Natural killer cell (primary cell): ENCODE data around the gene MAD1L1. TPM values are rescaled to one million over a fixed set of nuclear protein-coding genes. Genes with fewer than 3 reads are reported as not detected.

Experiments
- ATAC-seq, 3 donors: fragments of 150-1000 bp in 2 of 3; fragments of 200-7000 bp in 1 of 3; cut with Tn5 transposase; 1 replicate in 1 of 3; 2 replicates in 2 of 3; pipeline ENCODE4 v1.10.0; 2021; ENCODE audit warnings: mild to moderate bottlenecking in 2 of 3, moderate library complexity in 2 of 3
- DNase-seq, 2 donors: peaks; one replicate each; pipeline versions ENCODE4 v3.0.0 to v3.0.0-alpha.2; 2013 to 2021; ENCODE audit warnings: mixed read lengths in 1 of 2
- H3K27ac ChIP-seq: one replicate; pipeline ENCODE4 v1.5.1; 2013; ENCODE audit warnings: mild to moderate bottlenecking, low read length
- H3K27me3 ChIP-seq: one replicate; pipeline ENCODE4 v1.6.1; 2013; ENCODE audit warnings: low read length; ENCODE audit not compliant: control insufficient read depth, insufficient read depth
- H3K36me3 ChIP-seq: one replicate; pipeline ENCODE4 v1.6.1; 2013; ENCODE audit warnings: low read length; ENCODE audit not compliant: control insufficient read depth, insufficient read depth
- H3K4me1 ChIP-seq: one replicate; pipeline ENCODE4 v1.6.1; 2013; ENCODE audit warnings: low read length; ENCODE audit not compliant: control insufficient read depth, insufficient read depth
- H3K4me3 ChIP-seq: one replicate; pipeline ENCODE4 v1.5.1; 2013; ENCODE audit warnings: low read length
- H3K9me3 ChIP-seq: one replicate; pipeline ENCODE4 v1.6.1; 2013; ENCODE audit warnings: low read length; ENCODE audit not compliant: control insufficient read depth, insufficient read depth
- H3K27ac Mint-ChIP-seq, 2 donors: one replicate each; pipeline ENCODE4 v1.8.0; 2022; ENCODE audit warnings: mild to moderate bottlenecking in 2 of 2, mixed read lengths in 2 of 2, moderate library complexity in 1 of 2
- H3K27me3 Mint-ChIP-seq, 2 donors: one replicate each; pipeline ENCODE4 v1.8.0; 2022; ENCODE audit warnings: low read depth in 2 of 2, mixed read lengths in 2 of 2
- H3K36me3 Mint-ChIP-seq: one replicate; pipeline ENCODE4 v1.8.0; 2022; ENCODE audit warnings: mixed read lengths
- H3K4me1 Mint-ChIP-seq, 2 donors: one replicate each; pipeline ENCODE4 v1.8.0; 2022; ENCODE audit warnings: mixed read lengths in 2 of 2
- H3K4me3 Mint-ChIP-seq: one replicate; pipeline ENCODE4 v1.8.0; 2022; ENCODE audit warnings: mild to moderate bottlenecking, moderate library complexity, mixed read lengths
- H3K9me3 Mint-ChIP-seq, 2 donors: one replicate each; pipeline ENCODE4 v1.8.0; 2022; ENCODE audit warnings: mixed read lengths in 2 of 2
- CTCF ChIP-seq: fragments of 200-600 bp; IDR thresholded peaks from one replicate; pipeline ENCODE4 v1.8.0; 2022; ENCODE audit warnings: antibody characterized with exemption
- WGBS: methylation state at CpG from one replicate; pipeline ENCODE4 v1.1.7; 2013; ENCODE audit warnings: missing lambda C conversion rate; ENCODE audit not compliant: insufficient coverage; 5-methylcytosine and 5-hydroxymethylcytosine counted together
- intact Hi-C: fragments of 100-400 bp; cut with micrococcal nuclease; formaldehyde crosslinking; loops from one replicate; pipeline ENCODE4 v1.14.2; 2022
- total RNA-seq, 4 donors: library from RNA; stranded (reverse); fragments of 120-200 nt in 1 of 4; gene quantifications; one replicate each; pipeline versions ENCODE4 v1.2.3 to v1.2.4, GENCODE V29; 2013 to 2022

MAD1L1 gene
- total RNA-seq, 3 donors from 2014 or later (not counting 1 experiment from before 2014, with no cell fraction given), result 53.6 to 81.2 (median 77.4) TPM

GRCh38 chr7:1906087-1906830, 326.5 kb downstream of the MAD1L1 start:
- TF ChIP-seq CTCF, result no peak
- DNase-seq, result no peak
- Histone ChIP-seq H3K36me3 (no peaks in the 10 kb centered on the region), H3K27me3 (no peaks in the 10 kb centered on the region), H3K9me3 (no peaks in the 10 kb centered on the region), H3K4me1 (no peaks in the 10 kb centered on the region), H3K4me3 (no peak overlapping the region), H3K27ac (no peak overlapping the region)
- H3K9me3 Mint-ChIP-seq, result no peaks in the 10 kb centered on the region
- WGBS, result 96% methylated on average over 25 of the region's 25 CpGs
- H3K27ac Mint-ChIP-seq, result no peak overlapping the region
- peaks cover 4 to 17% of the 10 kb centered on the region in 2 donors for H3K4me1 Mint-ChIP-seq
- intact Hi-C loops, result no loop called here
- ATAC-seq, result peak in 1 of 3 donors; percentile 12
- H3K27me3 Mint-ChIP-seq, result no peaks in the 10 kb centered on the region
- H3K36me3 Mint-ChIP-seq, result no peaks in the 10 kb centered on the region
- H3K4me3 Mint-ChIP-seq, result no peak overlapping the region

- peaks cover 7% of the 10 kb centered on the region for H3K4me1 ChIP-seq
- Mint-ChIP-seq H3K4me1 (peaks cover 13 to 27% of the 10 kb centered on the region in 2 donors), H3K36me3 (no peaks in the 10 kb centered on the region), H3K27ac (no peak overlapping the region), H3K9me3 (no peaks in the 10 kb centered on the region), H3K4me3 (no peak overlapping the region), H3K27me3 (no peaks in the 10 kb centered on the region)
- intact Hi-C loops, result no loop called here
- ATAC-seq, result no peak
- 93% methylated on average over 26 of the region's 26 CpGs for WGBS
- H3K27me3 ChIP-seq, result no peaks in the 10 kb centered on the region
- H3K4me3 ChIP-seq, result no peak overlapping the region
- no peaks in the 10 kb centered on the region for H3K9me3 ChIP-seq
- H3K36me3 ChIP-seq, result peaks cover 3% of the 10 kb centered on the region
- no peak overlapping the region for H3K27ac ChIP-seq
- no peak for DNase-seq
- TF ChIP-seq CTCF, result no peak
Measured at GRCh38 chr7:1902231-1902855, 330.4 kb downstream of the MAD1L1 start.

- Histone ChIP-seq H3K4me1 (peaks cover 7% of the 10 kb centered on the region), H3K27ac (no peak overlapping the region), H3K36me3 (peaks cover 7% of the 10 kb centered on the region), H3K27me3 (no peaks in the 10 kb centered on the region), H3K9me3 (no peaks in the 10 kb centered on the region), H3K4me3 (no peak overlapping the region)
- DNase-seq (no peak), ATAC-seq (no peak)
- H3K27ac Mint-ChIP-seq, result no peak overlapping the region
- 97% methylated on average over 14 of the region's 18 CpGs for WGBS
- TF ChIP-seq CTCF, result no peak
- no peaks in the 10 kb centered on the region for H3K9me3 Mint-ChIP-seq
- peaks cover 13 to 30% of the 10 kb centered on the region in 2 donors for H3K4me1 Mint-ChIP-seq
- no peaks in the 10 kb centered on the region for H3K27me3 Mint-ChIP-seq
- intact Hi-C loops, result no loop called here
- no peaks in the 10 kb centered on the region for H3K36me3 Mint-ChIP-seq
- H3K4me3 Mint-ChIP-seq, result no peak overlapping the region
Measured at GRCh38 chr7:1901431-1902210, 331.1 kb downstream of the MAD1L1 start.
